ENCODE data around the gene UBTD1. TPM values are rescaled to one million over a fixed set of nuclear protein-coding genes. Genes with fewer than 3 reads are reported as not detected.

The UBTD1 gene
- polyA plus RNA-seq, 3 donors, result 17.2 to 20.0 (median 19.0) TPM

GRCh38 chr10:97577701-97578100 is 79.0 kb downstream of the UBTD1 start:
- Mint-ChIP-seq H3K27ac (no peak overlapping the region), H3K9me3 (no peaks in the 10 kb centered on the region), H3K36me3 (peaks cover 0 to 3% of the 10 kb centered on the region in 2 donors), H3K27me3 (ENCODE audit: low read depth in 3 of 3) (peaks cover 6 to 20% (median 15%) of the 10 kb centered on the region in 3 donors), H3K4me3 (no peak overlapping the region), H3K4me1 (no peaks in the 10 kb centered on the region)
- peaks cover 0 to 6% of the 10 kb centered on the region in 2 donors for H3K27me3 ChIP-seq (ENCODE audit: control insufficient read depth in 2 of 2, insufficient read depth in 2 of 2, low read length in 2 of 2)
- H3K27ac ChIP-seq (ENCODE audit: low read depth in 1 of 2, low read length in 2 of 2), result no peak overlapping the region
- TF ChIP-seq CTCF (IDR thresholded peaks at IDR 0.05), result no peak
- WGBS (ENCODE audit: insufficient coverage), result 73% methylated on average over 9 of the region's 9 CpGs
- H3K36me3 ChIP-seq (replicated peaks in 1 of 2; ENCODE audit: control insufficient read depth in 1 of 2, insufficient read depth in 2 of 2, low read length in 2 of 2), result no peaks in the 10 kb centered on the region
- intact Hi-C loops (cut with micrococcal nuclease), result loop anchor here in 1 of 2 donors (10.0 kb wide), 2 partner anchors 87 to 157 kb away; partner anchors contain the start of gene ZFYVE27
- H3K4me2 ChIP-seq (replicated peaks; ENCODE audit: extremely low read depth, low read length, poor library complexity, severe bottlenecking), result no peak overlapping the region
- H3K79me2 ChIP-seq (ENCODE audit: insufficient read depth, low read length), result no peaks in the 10 kb centered on the region
- H4K20me1 ChIP-seq (ENCODE audit: insufficient read depth, low read length), result peaks cover under 1% of the 10 kb centered on the region
- no peaks in the 10 kb centered on the region for H3K4me1 ChIP-seq (ENCODE audit: control insufficient read depth in 1 of 2, insufficient read depth in 2 of 2, low read length in 2 of 2)
- H3K9me3 ChIP-seq (replicated peaks in 1 of 2; ENCODE audit: control insufficient read depth in 1 of 2, insufficient read depth in 1 of 2, low read length in 2 of 2), result no peaks in the 10 kb centered on the region
- H3K4me3 ChIP-seq (replicated peaks in 1 of 3; ENCODE audit: low read depth in 2 of 3, low read length in 3 of 3), result no peak overlapping the region
- no peak overlapping the region for H2AFZ ChIP-seq (ENCODE audit: insufficient read depth, low read depth, low read length, poor library complexity, severe bottlenecking)
- no peak for DNase-seq
- H3K9ac ChIP-seq (ENCODE audit: insufficient read depth, low read length, poor library complexity, severe bottlenecking), result no peak overlapping the region

- Mint-ChIP-seq H3K27ac (no peak overlapping the region), H3K36me3 (no peaks in the 10 kb centered on the region), H3K4me3 (peak overlapping the region in 1 of 2 donors; percentile 60), H3K9me3 (no peaks in the 10 kb centered on the region), H3K27me3 (ENCODE audit: low read depth in 3 of 3) (peaks cover 6 to 20% (median 15%) of the 10 kb centered on the region in 3 donors), H3K4me1 (no peaks in the 10 kb centered on the region)
- no peak overlapping the region for H2AFZ ChIP-seq (ENCODE audit: insufficient read depth, low read depth, low read length, poor library complexity, severe bottlenecking)
- no peaks in the 10 kb centered on the region for H3K4me1 ChIP-seq (ENCODE audit: control insufficient read depth in 1 of 2, insufficient read depth in 2 of 2, low read length in 2 of 2)
- no peak for DNase-seq
- no peak overlapping the region for H3K9ac ChIP-seq (ENCODE audit: insufficient read depth, low read length, poor library complexity, severe bottlenecking)
- no peaks in the 10 kb centered on the region for H4K20me1 ChIP-seq (ENCODE audit: insufficient read depth, low read length)
- peaks cover 0 to 6% of the 10 kb centered on the region in 2 donors for H3K27me3 ChIP-seq (ENCODE audit: control insufficient read depth in 2 of 2, insufficient read depth in 2 of 2, low read length in 2 of 2)
- H3K4me2 ChIP-seq (replicated peaks; ENCODE audit: extremely low read depth, low read length, poor library complexity, severe bottlenecking), result no peak overlapping the region
- H3K4me3 ChIP-seq (replicated peaks in 1 of 3; ENCODE audit: low read depth in 2 of 3, low read length in 3 of 3), result no peak overlapping the region
- H3K9me3 ChIP-seq (replicated peaks in 1 of 2; ENCODE audit: control insufficient read depth in 1 of 2, insufficient read depth in 1 of 2, low read length in 2 of 2), result no peaks in the 10 kb centered on the region
- H3K27ac ChIP-seq (ENCODE audit: low read depth in 1 of 2, low read length in 2 of 2), result no peak overlapping the region
- intact Hi-C loops (cut with micrococcal nuclease), result loop anchor here in 1 of 2 donors (10.0 kb wide), 2 partner anchors 86 to 156 kb away; partner anchors contain the start of gene ZFYVE27
- no peak for TF ChIP-seq CTCF (IDR thresholded peaks at IDR 0.05)
- no peaks in the 10 kb centered on the region for H3K79me2 ChIP-seq (ENCODE audit: insufficient read depth, low read length)
- no peaks in the 10 kb centered on the region for H3K36me3 ChIP-seq (replicated peaks in 1 of 2; ENCODE audit: control insufficient read depth in 1 of 2, insufficient read depth in 2 of 2, low read length in 2 of 2)
- 67% methylated on average over 32 of the region's 40 CpGs for WGBS (ENCODE audit: insufficient coverage)
Observed at GRCh38 chr10:97578171-97578844, 79.6 kb downstream of the UBTD1 start.
